M059J (cell line): ENCODE results near the gene GFRA1. TPM values are rescaled to one million over a fixed set of nuclear protein-coding genes. Genes with fewer than 3 reads are reported as not detected.

ENCODE experiments used
- DNase-seq: peaks from one replicate; pipeline ENCODE4 v3.0.0-alpha.2; 2012; ENCODE audit warnings: low read depth
- total RNA-seq: library from RNA; depleted of rRNA; stranded (reverse); fragments of >200 nt; shearing (Covaris generic); gene quantifications from 2 replicates; pipeline ENCODE4 v1.2.3, GENCODE V29; 2014

Gene GFRA1
- total RNA-seq, 1 experiment from 2014 or later = 49.4 TPM

- DNase-seq = no peak
These were observed 31.9 kb downstream of the GFRA1 start for GRCh38 chr10:116241085-116241484.

- no peak for DNase-seq
These were observed 32.7 kb downstream of the GFRA1 start for GRCh38 chr10:116240157-116240950.

- no peak for DNase-seq
These were observed 33.8 kb downstream of the GFRA1 start for GRCh38 chr10:116239229-116239628.

- DNase-seq = no peak
These were observed 35.0 kb downstream of the GFRA1 start for GRCh38 chr10:116237970-116238369.

- no peak for DNase-seq
These were observed 35.7 kb downstream of the GFRA1 start for GRCh38 chr10:116237260-116237659.

- no peak for DNase-seq
These were observed 39.8 kb downstream of the GFRA1 start for GRCh38 chr10:116233230-116233629.

GRCh38 chr10:116232613-116233012 is 40.4 kb downstream of the GFRA1 start:
- DNase-seq = no peak

- no peak for DNase-seq
These were observed 46.2 kb downstream of the GFRA1 start for GRCh38 chr10:116226766-116227165.

- DNase-seq = no peak
These were observed 47.0 kb downstream of the GFRA1 start for GRCh38 chr10:116226053-116226452.

- DNase-seq = no peak
These were observed 49.7 kb downstream of the GFRA1 start for GRCh38 chr10:116223289-116223688.

GRCh38 chr10:116221053-116221452 is 52.0 kb downstream of the GFRA1 start:
- DNase-seq = no peak

- DNase-seq = no peak
These were observed 56.3 kb downstream of the GFRA1 start for GRCh38 chr10:116216676-116217075.

- DNase-seq = no peak
These were observed 57.4 kb downstream of the GFRA1 start for GRCh38 chr10:116215651-116216050.

- peak; percentile 81 for DNase-seq
These were observed 61.3 kb downstream of the GFRA1 start for GRCh38 chr10:116211682-116212081.

GRCh38 chr10:116210588-116211346 is 62.2 kb downstream of the GFRA1 start:
- DNase-seq = no peak

- no peak for DNase-seq
These were observed 63.2 kb downstream of the GFRA1 start for GRCh38 chr10:116209781-116210180.

GRCh38 chr10:116208956-116209567 is 63.9 kb downstream of the GFRA1 start:
- DNase-seq = no peak

GRCh38 chr10:116207690-116208089 is 65.3 kb downstream of the GFRA1 start:
- DNase-seq = no peak

- DNase-seq = no peak
These were observed 69.3 kb downstream of the GFRA1 start for GRCh38 chr10:116203661-116204060.

- no peak for DNase-seq
These were observed 71.2 kb downstream of the GFRA1 start for GRCh38 chr10:116201670-116202430.

- peak; percentile 56 for DNase-seq
These were observed 72.0 kb downstream of the GFRA1 start for GRCh38 chr10:116201011-116201410.

GRCh38 chr10:116198676-116199035 is 74.3 kb downstream of the GFRA1 start:
- no peak for DNase-seq
